Measurements from ENCODE around the gene OXTR.

- no peak for TF ChIP-seq CTCF (IDR thresholded peaks at IDR 0.05)
- TF ChIP-seq EZH2 (IDR thresholded peaks at IDR 0.05): no peak
- TF ChIP-seq EZH2phosphoT487 (IDR thresholded peaks at IDR 0.05): no peak
These were observed 8.0 kb upstream of the OXTR start for GRCh38 chr3:8777201-8777977.

All from neural progenitor cell (in vitro differentiated cells).